Fibroblast of the aortic adventitia (primary cell): ENCODE measurements around the gene CACNA2D1. TPM values are rescaled to one million over a fixed set of nuclear protein-coding genes. Genes with fewer than 3 reads are reported as not detected.

Source experiments
- DNase-seq: peaks from one replicate; pipeline ENCODE4 v3.0.0-alpha.2; 2010; ENCODE audit warnings: low read depth
- H3K4me3 ChIP-seq: 2 replicates; pipeline ENCODE4 v1.5.1; 2011; ENCODE audit warnings: low read depth, mild to moderate bottlenecking, control low read depth, low read length, moderate library complexity
- total RNA-seq: library from RNA; depleted of rRNA; stranded (reverse); fragments of >200 nt; gene quantifications from 2 replicates; pipeline ENCODE4 v1.2.3, GENCODE V29; 2012; ENCODE audit warnings: low replicate concordance
- TF ChIP-seq, protein P1 (sequence below): IDR thresholded peaks from 2 replicates; pipeline ENCODE4 v1.5.1; 2011; ENCODE audit warnings: mild to moderate bottlenecking, low read length, control low read depth, inconsistent platforms; ENCODE audit not compliant: insufficient read depth

CACNA2D1 gene
- total RNA-seq, 1 donor: 90.5 TPM

DNA sequence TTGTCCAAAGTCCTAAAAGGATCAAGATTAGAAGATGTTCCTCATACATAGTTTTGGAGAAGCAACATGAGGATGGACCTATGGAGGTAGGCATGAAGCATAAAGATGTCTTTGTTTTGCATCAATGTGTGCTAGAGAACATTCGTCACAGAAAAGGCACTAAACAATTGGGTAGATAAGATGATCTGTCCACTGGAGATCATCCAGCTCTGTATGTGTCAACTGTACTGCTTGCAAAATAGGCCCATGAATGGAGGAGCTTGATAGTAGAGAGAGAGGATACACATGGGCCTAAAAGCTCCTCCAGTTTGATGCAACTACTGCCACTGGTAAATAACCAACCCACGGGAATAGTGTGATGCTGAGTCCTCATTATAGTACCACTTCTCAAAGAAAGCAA lies 387.3 kb downstream of the CACNA2D1 start:
- peak; percentile 21 for DNase-seq
- TF ChIP-seq, protein P1, sequence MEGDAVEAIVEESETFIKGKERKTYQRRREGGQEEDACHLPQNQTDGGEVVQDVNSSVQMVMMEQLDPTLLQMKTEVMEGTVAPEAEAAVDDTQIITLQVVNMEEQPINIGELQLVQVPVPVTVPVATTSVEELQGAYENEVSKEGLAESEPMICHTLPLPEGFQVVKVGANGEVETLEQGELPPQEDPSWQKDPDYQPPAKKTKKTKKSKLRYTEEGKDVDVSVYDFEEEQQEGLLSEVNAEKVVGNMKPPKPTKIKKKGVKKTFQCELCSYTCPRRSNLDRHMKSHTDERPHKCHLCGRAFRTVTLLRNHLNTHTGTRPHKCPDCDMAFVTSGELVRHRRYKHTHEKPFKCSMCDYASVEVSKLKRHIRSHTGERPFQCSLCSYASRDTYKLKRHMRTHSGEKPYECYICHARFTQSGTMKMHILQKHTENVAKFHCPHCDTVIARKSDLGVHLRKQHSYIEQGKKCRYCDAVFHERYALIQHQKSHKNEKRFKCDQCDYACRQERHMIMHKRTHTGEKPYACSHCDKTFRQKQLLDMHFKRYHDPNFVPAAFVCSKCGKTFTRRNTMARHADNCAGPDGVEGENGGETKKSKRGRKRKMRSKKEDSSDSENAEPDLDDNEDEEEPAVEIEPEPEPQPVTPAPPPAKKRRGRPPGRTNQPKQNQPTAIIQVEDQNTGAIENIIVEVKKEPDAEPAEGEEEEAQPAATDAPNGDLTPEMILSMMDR: no peak
- H3K4me3 ChIP-seq: no peak overlapping the region

DNA sequence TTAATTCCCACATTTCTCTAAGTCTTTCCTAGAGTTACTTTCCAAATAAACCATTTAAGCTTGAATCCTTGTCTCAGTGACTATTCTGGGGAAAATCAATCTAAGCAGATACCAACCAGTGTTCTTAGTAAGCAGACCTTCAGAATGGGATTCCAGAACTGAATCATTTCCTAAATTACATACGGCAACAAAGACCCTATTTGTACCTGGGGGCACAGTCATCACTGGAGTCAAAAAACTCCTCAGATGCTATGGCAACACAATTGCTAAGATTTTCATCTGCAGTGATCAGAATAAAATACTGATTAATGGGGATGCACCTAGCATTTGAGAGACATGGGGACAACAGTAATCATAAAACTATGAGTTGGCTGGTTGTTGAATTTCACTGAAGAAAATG lies 389.0 kb downstream of the CACNA2D1 start:
- TF ChIP-seq, protein P1: no peak
- DNase-seq: no peak

DNA sequence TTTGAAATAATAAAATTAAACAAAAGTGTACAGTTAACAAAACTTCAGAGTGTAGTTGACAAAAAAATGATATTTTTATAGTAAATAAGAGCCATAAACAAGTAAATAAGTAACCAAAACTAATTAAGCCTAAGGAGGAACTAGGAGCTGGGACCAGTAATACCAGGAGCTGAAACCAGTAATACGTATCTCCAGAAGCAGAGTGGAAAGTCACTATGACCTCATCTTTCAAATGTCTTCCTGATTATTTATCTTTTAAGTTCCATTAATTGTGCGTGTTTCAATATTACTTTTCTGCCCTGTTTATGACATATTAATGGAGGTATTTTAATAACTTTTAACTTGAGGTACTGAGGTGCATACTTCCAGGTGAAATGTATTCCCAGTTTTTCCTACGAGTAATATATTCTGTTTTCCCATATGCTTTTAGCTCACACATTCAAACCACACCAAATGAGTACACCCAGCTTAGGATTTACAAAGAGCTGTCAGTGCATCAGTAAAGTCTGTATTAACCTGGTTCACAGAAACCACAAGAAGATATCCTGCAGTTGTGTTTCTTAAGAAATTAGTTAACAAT lies 390.0 kb downstream of the CACNA2D1 start:
- H3K4me3 ChIP-seq: no peak overlapping the region
- no peak for DNase-seq
- TF ChIP-seq, protein P1: no peak

More for the DNA sequence above, 389.0 kb downstream of the CACNA2D1 start:
- H3K4me3 ChIP-seq: no peak overlapping the region

DNA sequence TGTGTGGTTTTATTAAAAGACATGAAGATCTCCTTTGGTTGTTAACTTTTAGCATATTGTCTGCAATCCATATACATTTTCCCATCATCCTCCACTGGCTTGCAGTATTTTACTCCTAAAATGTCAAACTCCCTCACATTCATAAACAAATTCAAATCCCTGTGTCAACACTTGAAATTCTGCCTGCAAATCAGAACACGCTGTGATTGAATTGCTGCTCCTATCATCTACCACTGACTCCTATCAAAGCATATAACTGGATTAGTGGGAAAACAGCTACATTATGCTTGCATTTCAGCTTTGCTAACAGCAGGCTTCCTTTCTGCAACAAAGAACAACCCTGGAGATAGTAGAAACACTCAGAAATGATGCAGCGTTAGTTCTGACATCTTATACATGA lies 392.0 kb downstream of the CACNA2D1 start:
- DNase-seq: no peak
- H3K4me3 ChIP-seq: no peak overlapping the region
- TF ChIP-seq, protein P1: no peak

DNA sequence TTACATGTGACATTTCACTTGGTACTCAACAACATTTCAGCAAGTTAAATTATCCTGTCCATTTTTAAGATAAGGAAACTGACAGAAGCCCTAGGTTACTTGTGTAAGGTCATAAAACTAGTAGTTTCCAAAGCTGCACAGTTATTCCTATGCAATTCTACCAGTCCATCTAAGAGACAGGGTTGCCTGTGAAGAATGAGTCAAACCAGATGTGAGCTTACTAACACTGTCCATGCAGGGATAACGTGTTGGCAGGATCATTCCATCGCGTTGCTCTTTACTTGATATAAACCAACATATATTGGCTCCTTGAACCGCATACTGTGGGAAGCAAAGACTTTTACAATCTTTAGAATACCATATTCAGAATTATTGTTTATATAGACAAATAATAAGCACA lies 392.8 kb downstream of the CACNA2D1 start:
- peak; percentile 81 for DNase-seq
- TF ChIP-seq, protein P1: no peak
- no peak overlapping the region for H3K4me3 ChIP-seq

- TF ChIP-seq, protein P1: no peak
- no peak overlapping the region for H3K4me3 ChIP-seq
- peak; percentile 83 for DNase-seq
Measured at GRCh38 chr7:82049891-82050533, 393.6 kb downstream of the CACNA2D1 start.

DNA sequence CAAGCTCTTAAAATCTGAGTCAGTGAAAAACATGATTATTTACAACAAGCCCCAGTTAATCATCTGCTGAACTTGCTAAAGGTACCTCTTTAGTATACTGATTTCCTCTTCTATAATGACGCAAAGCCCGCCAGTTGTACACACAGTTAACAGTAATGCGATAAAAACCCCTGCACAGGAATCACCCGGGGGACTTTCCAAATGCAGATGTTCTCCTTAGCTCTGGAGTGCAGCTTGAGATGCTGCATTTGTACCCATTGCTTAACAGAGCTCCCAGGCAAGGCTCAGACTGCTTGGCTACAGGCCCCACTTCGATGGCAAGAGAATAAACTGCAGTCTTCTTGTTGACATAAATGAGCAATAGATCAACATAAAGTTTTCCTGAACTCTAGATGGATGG lies 394.1 kb downstream of the CACNA2D1 start:
- no peak overlapping the region for H3K4me3 ChIP-seq
- TF ChIP-seq, protein P1: no peak
- DNase-seq: peak; percentile 35
